SK-N-MC (cell line): ENCODE results near the gene ZFP69B.

ENCODE experiments used
- EZH2 ChIP-seq: fragments of 200-600 bp; sonication (generic); IDR thresholded peaks from one replicate; pipeline ENCODE4 v1.6.1; 2017; ENCODE audit warnings: antibody characterized with exemption
- FOXP2 ChIP-seq: optimal IDR thresholded peaks from 2 replicates; pipeline ENCODE3; 2011; ENCODE audit warnings: mild to moderate bottlenecking, moderate library complexity; ENCODE audit not compliant: insufficient read depth; ENCODE audit errors: extremely low read length, control extremely low read depth
- POLR2AphosphoS5 ChIP-seq: IDR thresholded peaks from 2 replicates; pipeline ENCODE4 v1.6.1; 2012; ENCODE audit warnings: mild to moderate bottlenecking, low read depth, low read length, borderline replicate concordance

- TF ChIP-seq POLR2AphosphoS5 (no peak), EZH2 (no peak), FOXP2 (no peak)
Observed at GRCh38 chr1:40438391-40439015, 11.8 kb upstream of the ZFP69B start.
